Thyroid gland (tissue), 4 donors: ENCODE data around the gene TRIM46. TPM values are rescaled to one million over a fixed set of nuclear protein-coding genes. Genes with fewer than 3 reads are reported as not detected.

Experiments
- DNase-seq, 2 donors: peaks; one replicate each; pipeline ENCODE4 v3.0.0-alpha.2; 2019
- H3K27ac ChIP-seq, 3 donors: fragments of 200-600 bp; sonication (generic); 1 replicate in 2 of 3; 2 replicates in 1 of 3; pipeline ENCODE4 v1.5.1; 2016 to 2019; ENCODE audit warnings: mild to moderate bottlenecking in 1 of 3, moderate library complexity in 1 of 3
- H3K27me3 ChIP-seq: fragments of 200-600 bp; sonication (generic); one replicate; pipeline ENCODE4 v1.5.1; 2019
- H3K36me3 ChIP-seq, 2 donors: fragments of 200-600 bp; sonication (generic); one replicate each; pipeline ENCODE4 v1.5.1; 2016 to 2019
- H3K4me1 ChIP-seq, 2 donors: fragments of 200-600 bp; sonication (generic); one replicate each; pipeline ENCODE4 v1.5.1; 2017 to 2019
- H3K4me3 ChIP-seq, 3 donors: fragments of 200-600 bp; sonication (generic); replicated peaks in 1 of 3; 1 replicate in 2 of 3; 2 replicates in 1 of 3; pipeline ENCODE4 v1.5.1; 2016; ENCODE audit warnings: mild to moderate bottlenecking in 1 of 3
- H3K9me3 ChIP-seq: fragments of 200-600 bp; sonication (generic); one replicate; pipeline ENCODE4 v1.5.1; 2017
- POLR2A ChIP-seq, 2 donors: fragments of 450-650 bp; IDR thresholded peaks; one replicate each; pipeline ENCODE4 v1.6.1; 2017; ENCODE audit warnings: antibody characterized with exemption in 2 of 2, mild to moderate bottlenecking in 2 of 2, moderate library complexity in 1 of 2
- WGBS, 2 donors: methylation state at CpG; one replicate each; pipeline ENCODE4 v1.1.5; 2017; 5-methylcytosine and 5-hydroxymethylcytosine counted together
- intact Hi-C: fragments of 100-400 bp; cut with DNase I; formaldehyde crosslinking; loops from one replicate; pipeline ENCODE4 v1.15.1; 2023
- total RNA-seq, 4 donors: library from RNA; depleted of rRNA; stranded (reverse); fragments of >200 nt; gene quantifications; one replicate each; pipeline ENCODE4 v1.2.3, GENCODE V29; 2016
- TF ChIP-seq, protein P1 (sequence below), 6 experiments: fragments of 200-600 bp in 3 of 6; fragments of 450-650 bp in 3 of 6; sonication (generic) in 3 of 6; IDR thresholded peaks; one replicate each; pipeline ENCODE4 v1.5.1; 2016 to 2019; ENCODE audit warnings: antibody characterized with exemption in 6 of 6, mild to moderate bottlenecking in 2 of 6, inconsistent platforms in 1 of 6, moderate library complexity in 1 of 6

TRIM46 gene, protein sequence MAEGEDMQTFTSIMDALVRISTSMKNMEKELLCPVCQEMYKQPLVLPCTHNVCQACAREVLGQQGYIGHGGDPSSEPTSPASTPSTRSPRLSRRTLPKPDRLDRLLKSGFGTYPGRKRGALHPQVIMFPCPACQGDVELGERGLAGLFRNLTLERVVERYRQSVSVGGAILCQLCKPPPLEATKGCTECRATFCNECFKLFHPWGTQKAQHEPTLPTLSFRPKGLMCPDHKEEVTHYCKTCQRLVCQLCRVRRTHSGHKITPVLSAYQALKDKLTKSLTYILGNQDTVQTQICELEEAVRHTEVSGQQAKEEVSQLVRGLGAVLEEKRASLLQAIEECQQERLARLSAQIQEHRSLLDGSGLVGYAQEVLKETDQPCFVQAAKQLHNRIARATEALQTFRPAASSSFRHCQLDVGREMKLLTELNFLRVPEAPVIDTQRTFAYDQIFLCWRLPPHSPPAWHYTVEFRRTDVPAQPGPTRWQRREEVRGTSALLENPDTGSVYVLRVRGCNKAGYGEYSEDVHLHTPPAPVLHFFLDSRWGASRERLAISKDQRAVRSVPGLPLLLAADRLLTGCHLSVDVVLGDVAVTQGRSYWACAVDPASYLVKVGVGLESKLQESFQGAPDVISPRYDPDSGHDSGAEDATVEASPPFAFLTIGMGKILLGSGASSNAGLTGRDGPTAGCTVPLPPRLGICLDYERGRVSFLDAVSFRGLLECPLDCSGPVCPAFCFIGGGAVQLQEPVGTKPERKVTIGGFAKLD
- under 1 TPM in 1 of 4 donors, not detected in 3; 0.45 TPM for total RNA-seq

DNA sequence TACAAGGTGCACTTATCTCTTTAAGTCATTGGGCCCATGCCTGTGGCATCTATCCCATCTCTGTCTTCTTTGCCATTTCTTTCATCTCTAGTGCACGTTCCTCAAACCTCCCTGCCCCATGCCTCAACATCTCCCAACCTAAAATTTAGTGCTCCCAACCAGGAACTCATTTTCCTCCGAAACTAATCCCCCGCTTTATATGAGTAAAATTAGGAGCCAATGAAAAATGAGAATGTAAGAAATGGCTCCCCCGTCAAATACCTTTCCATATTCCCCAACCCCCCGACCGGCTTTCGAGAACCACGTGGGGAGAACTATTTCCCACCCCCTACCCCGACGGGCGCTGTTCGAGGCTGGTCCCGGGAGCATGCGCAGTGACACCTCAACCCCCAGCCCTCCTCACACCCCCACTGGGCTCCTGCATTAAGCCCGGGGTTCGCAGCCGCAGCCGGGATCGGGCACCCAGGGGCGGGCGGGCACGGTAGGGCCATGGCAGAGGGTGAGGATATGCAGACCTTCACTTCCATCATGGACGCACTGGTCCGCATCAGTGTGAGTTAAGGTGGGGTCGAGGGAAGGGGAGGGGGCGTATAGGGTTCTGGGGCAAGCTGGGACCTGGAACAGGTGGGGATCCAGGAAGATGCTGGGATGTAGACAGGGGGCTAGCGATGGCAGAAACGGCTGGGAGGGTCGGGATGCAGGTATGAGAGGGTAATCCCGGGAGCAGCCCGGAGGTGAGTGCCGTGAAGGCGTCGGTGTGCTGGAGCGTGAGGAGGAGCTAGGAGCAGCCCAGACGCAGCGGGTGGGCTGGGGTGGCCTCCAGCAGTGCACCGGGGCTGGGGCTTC lies at the start of gene TRIM46:
TSS of gene TRIM46 (plus strand) at position 372 of the 846 bp plus-strand sequence. CDS start at position 490, 118 bp downstream.
- WGBS, 2 donors, result 1 to 2% methylated on average over 38 of the region's 38 CpGs
- H3K27ac ChIP-seq, result peak within 1 kb of the TSS; percentile 45 to 87 (median 83)
- peaks cover 8 to 10% of the 10 kb centered on the region in 2 donors for H3K36me3 ChIP-seq
- no peak for DNase-seq
- TF ChIP-seq POLR2A (IDR thresholded peaks at IDR 0.05), result no peak
- TF ChIP-seq, protein P1, sequence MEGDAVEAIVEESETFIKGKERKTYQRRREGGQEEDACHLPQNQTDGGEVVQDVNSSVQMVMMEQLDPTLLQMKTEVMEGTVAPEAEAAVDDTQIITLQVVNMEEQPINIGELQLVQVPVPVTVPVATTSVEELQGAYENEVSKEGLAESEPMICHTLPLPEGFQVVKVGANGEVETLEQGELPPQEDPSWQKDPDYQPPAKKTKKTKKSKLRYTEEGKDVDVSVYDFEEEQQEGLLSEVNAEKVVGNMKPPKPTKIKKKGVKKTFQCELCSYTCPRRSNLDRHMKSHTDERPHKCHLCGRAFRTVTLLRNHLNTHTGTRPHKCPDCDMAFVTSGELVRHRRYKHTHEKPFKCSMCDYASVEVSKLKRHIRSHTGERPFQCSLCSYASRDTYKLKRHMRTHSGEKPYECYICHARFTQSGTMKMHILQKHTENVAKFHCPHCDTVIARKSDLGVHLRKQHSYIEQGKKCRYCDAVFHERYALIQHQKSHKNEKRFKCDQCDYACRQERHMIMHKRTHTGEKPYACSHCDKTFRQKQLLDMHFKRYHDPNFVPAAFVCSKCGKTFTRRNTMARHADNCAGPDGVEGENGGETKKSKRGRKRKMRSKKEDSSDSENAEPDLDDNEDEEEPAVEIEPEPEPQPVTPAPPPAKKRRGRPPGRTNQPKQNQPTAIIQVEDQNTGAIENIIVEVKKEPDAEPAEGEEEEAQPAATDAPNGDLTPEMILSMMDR (IDR thresholded peaks at IDR 0.05), result peak in 1 of 6 experiments; percentile 25
- peaks cover 12 to 23% of the 10 kb centered on the region in 2 donors for H3K4me1 ChIP-seq
- H3K27me3 ChIP-seq, result peaks cover 7% of the 10 kb centered on the region
- intact Hi-C loops, result no loop called here
- H3K4me3 ChIP-seq, result peak within 1 kb of the TSS; percentile 56 to 77 (median 59)
- H3K9me3 ChIP-seq, result no peaks in the 10 kb centered on the region

DNA sequence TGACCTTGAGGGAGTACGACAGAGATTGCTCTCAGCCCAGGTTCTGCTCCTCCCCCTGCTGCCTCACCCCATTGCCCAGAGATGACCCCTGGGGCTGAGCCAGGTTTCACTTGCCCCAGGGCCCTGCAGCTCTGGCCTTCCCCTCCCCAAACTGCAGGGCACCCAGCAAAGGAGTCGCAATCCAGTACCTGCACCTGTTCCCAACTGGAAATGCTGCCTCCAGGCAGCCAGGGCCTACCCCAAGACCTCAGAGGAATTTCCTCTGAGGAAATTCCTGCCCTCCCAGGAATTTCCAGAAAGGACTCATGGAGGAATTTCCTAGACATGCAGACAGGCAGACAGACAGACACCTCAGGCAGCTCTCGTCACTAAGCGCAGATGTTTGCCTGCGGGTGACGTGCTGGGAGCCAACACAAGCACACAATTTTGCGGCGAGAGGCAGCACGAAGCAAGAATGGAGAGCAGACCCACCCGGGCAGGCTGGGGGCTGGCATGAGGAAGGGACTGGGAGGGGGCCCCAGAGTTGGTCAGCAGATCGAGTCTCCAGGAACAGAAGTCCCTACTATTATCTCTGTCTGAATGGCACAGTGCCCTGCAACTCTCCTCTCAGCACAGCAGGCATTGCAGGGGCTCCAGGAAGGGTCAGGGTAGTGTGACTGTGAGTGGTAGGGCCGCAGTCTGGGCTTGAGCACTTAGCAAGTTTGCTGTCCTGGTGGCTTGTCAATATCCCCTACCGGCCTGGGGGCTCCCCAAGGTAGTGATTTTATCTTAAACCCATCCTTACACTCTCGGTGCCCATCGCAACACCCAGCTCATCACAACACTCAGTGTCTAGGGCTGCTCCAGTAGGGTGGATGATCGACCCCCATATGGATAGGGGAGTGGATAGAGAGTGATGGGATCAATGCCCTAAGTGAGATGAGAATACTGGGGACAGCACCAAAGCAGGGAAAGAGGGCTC lies 48.9 kb upstream of the TRIM46 start:
- TF ChIP-seq, protein P1 (IDR thresholded peaks at IDR 0.05), result no peak
- TF ChIP-seq POLR2A (IDR thresholded peaks at IDR 0.05), result no peak
- no peaks in the 10 kb centered on the region for H3K9me3 ChIP-seq
- intact Hi-C loops, result loop anchor here (5.0 kb wide), 1 partner anchor 32 kb away; no protein-coding TSS in a partner anchor
- H3K27me3 ChIP-seq, result no peaks in the 10 kb centered on the region
- no peak overlapping the region for H3K27ac ChIP-seq
- H3K4me3 ChIP-seq, result no peak overlapping the region
- WGBS, 2 donors, result 84 to 90% methylated on average over 15 to 16 of the region's 16 CpGs
- H3K4me1 ChIP-seq, result peaks cover 24 to 30% of the 10 kb centered on the region in 2 donors
- no peak for DNase-seq
- no peaks in the 10 kb centered on the region for H3K36me3 ChIP-seq

DNA sequence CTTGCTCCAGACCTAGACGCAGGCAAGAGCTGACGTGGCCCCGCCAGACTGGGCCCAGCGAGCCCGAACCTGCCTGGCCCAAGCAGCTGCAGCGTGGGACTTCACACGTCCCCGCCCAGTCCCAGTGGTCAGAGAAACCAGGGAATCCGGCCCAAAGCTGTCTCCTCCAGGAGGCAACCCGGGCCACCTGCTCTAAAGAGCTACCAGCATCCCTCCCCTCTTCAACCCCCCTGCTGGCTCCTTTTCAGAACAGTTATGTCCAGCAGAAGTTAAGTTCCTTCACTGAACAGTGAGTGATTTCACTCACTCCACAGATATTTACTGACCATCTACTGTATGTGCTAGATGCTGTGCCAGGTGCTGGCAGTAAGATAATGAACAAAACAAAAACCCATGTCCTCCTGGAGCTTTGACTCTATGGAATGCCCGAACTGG lies 48.1 kb upstream of the TRIM46 start:
- Histone ChIP-seq H3K9me3 (no peaks in the 10 kb centered on the region), H3K27ac (peak overlapping the region; percentile 62 to 98 (median 96)), H3K4me1 (peaks cover 25 to 36% of the 10 kb centered on the region in 2 donors), H3K27me3 (no peaks in the 10 kb centered on the region), H3K4me3 (peak overlapping the region in 1 of 3 donors; percentile 82), H3K36me3 (no peaks in the 10 kb centered on the region)
- intact Hi-C loops, result loop anchor here (5.0 kb wide), 1 partner anchor 33 kb away; no protein-coding TSS in a partner anchor
- DNase-seq, result peak; percentile 20 to 27
- 69 to 70% methylated on average over 2 to 5 of the region's 11 CpGs for WGBS, 2 donors
- TF ChIP-seq, protein P1 (IDR thresholded peaks at IDR 0.05), result no peak
- no peak for TF ChIP-seq POLR2A (IDR thresholded peaks at IDR 0.05)

DNA sequence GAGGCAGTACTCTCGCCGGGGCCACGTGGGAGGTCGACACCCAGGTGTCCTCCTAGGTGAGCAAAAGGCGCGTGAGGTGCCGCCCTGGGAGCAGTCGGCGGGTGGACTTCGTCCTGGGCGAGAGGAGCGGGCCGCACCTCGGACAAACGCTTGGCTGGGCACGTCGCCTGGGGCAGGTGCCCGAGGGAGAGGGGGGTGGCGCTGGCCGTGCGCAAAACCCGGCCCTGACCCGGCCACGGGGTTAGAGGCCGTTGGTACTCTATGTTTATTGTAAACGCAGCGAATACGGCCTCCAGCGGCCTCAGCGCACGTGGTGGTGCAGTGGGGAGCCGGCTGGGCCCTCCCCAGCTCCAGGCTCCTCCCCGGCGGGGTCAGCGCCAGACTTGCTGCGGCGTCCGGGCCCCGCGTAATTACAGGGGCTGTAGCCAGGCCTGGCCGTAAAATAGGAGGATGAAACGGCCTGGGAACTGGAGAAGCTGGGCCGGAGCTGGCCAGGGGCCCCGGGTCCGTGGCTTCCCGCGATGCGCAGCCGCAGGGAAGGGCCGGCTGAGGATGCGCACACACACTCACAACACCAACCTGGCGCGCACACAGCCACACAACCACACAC lies 47.6 kb upstream of the TRIM46 start:
- H3K4me1 ChIP-seq, result peaks cover 30 to 41% of the 10 kb centered on the region in 2 donors
- TF ChIP-seq, protein P1 (IDR thresholded peaks at IDR 0.05), result no peak
- TF ChIP-seq POLR2A (IDR thresholded peaks at IDR 0.05), result no peak
- H3K4me3 ChIP-seq, result peak overlapping the region in 1 of 3 donors; percentile 82
- no peaks in the 10 kb centered on the region for H3K9me3 ChIP-seq
- DNase-seq, result peak; percentile 73 to 77
- peak overlapping the region; percentile 62 to 98 (median 96) for H3K27ac ChIP-seq
- H3K27me3 ChIP-seq, result no peaks in the 10 kb centered on the region
- intact Hi-C loops, result loop anchor here (5.0 kb wide), 1 partner anchor 34 kb away; no protein-coding TSS in a partner anchor
- no peaks in the 10 kb centered on the region for H3K36me3 ChIP-seq
- WGBS, 2 donors, result 33 to 34% methylated on average over 11 to 23 of the region's 53 CpGs
